GM12878 (cell line): ENCODE results near the gene TICRR.

Experiments used
- ATF7 ChIP-seq: fragments of 450-650 bp; IDR thresholded peaks from 2 replicates; pipeline ENCODE4 v1.6.1; 2016; ENCODE audit warnings: low read depth, mild to moderate bottlenecking
- NFIC ChIP-seq: IDR thresholded peaks from 2 replicates; pipeline ENCODE4 v1.6.1; 2012; ENCODE audit warnings: low read depth, mild to moderate bottlenecking, inconsistent platforms, low read length, moderate library complexity
- SIN3A ChIP-seq: IDR thresholded peaks from 2 replicates; pipeline ENCODE4 v1.6.1; 2012; ENCODE audit warnings: low read depth, low read length, improper control_type of control experiment
- TAF1 ChIP-seq: IDR thresholded peaks from 2 replicates; pipeline ENCODE4 v1.6.1; 2011; ENCODE audit warnings: mild to moderate bottlenecking, low read depth, low read length, borderline replicate concordance
- YBX1 ChIP-seq: fragments of 450-650 bp; IDR thresholded peaks from 2 replicates; pipeline ENCODE4 v1.6.1; 2016; ENCODE audit warnings: antibody characterized with exemption
- TF ChIP-seq, protein P1 (sequence below), 3 experiments: IDR thresholded peaks in 2 of 3; conservative IDR thresholded peaks in 1 of 3; 2 replicates each; pipeline ENCODE4 v1.5.1; 2011; ENCODE audit warnings: low read depth in 3 of 3, low read length in 3 of 3, mild to moderate bottlenecking in 3 of 3, control low read depth in 2 of 3, moderate library complexity in 2 of 3, inconsistent platforms in 1 of 3, mixed read lengths in 1 of 3; ENCODE audit not compliant: control insufficient read depth in 2 of 3, insufficient read depth in 1 of 3; ENCODE audit errors: extremely low read depth in 1 of 3
- TF ChIP-seq, protein P2 (sequence below): fragments of 450-650 bp; IDR thresholded peaks from 2 replicates; pipeline ENCODE4 v1.6.1; 2016; ENCODE audit warnings: mild to moderate bottlenecking

DNA sequence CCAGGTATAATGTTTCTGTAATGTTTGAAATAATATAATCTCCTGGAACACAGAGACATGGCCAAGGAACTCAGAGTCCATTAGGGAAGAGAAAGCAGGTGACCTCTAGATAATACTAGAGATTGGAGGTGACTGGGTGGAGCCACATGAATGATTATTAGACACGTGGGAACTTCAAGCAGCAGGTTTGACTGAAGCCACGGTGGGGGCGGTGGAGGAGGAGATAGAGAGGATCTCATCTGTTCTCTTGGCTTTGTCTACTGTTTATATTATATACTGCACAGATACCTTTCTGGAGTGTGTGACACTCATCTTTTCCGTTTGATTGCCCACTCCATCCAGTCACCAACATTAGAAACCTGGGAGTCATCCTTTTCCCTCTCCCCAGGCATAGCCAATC lies 46.3 kb downstream of the TICRR start:
- TF ChIP-seq TAF1 (no peak), ATF7 (no peak), NFIC (no peak), SIN3A (no peak), YBX1 (no peak)
- TF ChIP-seq, protein P1, sequence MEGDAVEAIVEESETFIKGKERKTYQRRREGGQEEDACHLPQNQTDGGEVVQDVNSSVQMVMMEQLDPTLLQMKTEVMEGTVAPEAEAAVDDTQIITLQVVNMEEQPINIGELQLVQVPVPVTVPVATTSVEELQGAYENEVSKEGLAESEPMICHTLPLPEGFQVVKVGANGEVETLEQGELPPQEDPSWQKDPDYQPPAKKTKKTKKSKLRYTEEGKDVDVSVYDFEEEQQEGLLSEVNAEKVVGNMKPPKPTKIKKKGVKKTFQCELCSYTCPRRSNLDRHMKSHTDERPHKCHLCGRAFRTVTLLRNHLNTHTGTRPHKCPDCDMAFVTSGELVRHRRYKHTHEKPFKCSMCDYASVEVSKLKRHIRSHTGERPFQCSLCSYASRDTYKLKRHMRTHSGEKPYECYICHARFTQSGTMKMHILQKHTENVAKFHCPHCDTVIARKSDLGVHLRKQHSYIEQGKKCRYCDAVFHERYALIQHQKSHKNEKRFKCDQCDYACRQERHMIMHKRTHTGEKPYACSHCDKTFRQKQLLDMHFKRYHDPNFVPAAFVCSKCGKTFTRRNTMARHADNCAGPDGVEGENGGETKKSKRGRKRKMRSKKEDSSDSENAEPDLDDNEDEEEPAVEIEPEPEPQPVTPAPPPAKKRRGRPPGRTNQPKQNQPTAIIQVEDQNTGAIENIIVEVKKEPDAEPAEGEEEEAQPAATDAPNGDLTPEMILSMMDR (IDR thresholded peaks at IDR 0.05 in 2 of 3, conservative IDR thresholded peaks at IDR 0.05 in 1 of 3; ENCODE audit: control insufficient read depth in 2 of 3, extremely low read depth in 1 of 3, insufficient read depth in 1 of 3, low read depth in 3 of 3, low read length in 3 of 3), result no peak
- TF ChIP-seq, protein P2, sequence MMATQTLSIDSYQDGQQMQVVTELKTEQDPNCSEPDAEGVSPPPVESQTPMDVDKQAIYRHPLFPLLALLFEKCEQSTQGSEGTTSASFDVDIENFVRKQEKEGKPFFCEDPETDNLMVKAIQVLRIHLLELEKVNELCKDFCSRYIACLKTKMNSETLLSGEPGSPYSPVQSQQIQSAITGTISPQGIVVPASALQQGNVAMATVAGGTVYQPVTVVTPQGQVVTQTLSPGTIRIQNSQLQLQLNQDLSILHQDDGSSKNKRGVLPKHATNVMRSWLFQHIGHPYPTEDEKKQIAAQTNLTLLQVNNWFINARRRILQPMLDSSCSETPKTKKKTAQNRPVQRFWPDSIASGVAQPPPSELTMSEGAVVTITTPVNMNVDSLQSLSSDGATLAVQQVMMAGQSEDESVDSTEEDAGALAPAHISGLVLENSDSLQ, result no peak
